GM23338 (cell line): ENCODE results near the gene GSG1L. TPM values are rescaled to one million over a fixed set of nuclear protein-coding genes. Genes with fewer than 3 reads are reported as not detected.

Experiments used
- EZH2 ChIP-seq: fragments of 200-600 bp; sonication (generic); IDR thresholded peaks from one replicate; pipeline ENCODE4 v1.8.0; 2017; ENCODE audit warnings: antibody characterized with exemption, mild to moderate bottlenecking, low read depth; ENCODE audit not compliant: unreplicated experiment
- EZH2phosphoT487 ChIP-seq: fragments of 200-600 bp; sonication (generic); IDR thresholded peaks from one replicate; pipeline ENCODE4 v1.8.1; 2018; ENCODE audit warnings: antibody characterized with exemption; ENCODE audit not compliant: unreplicated experiment
- POLR2AphosphoS5 ChIP-seq: IDR thresholded peaks from 2 replicates; pipeline ENCODE4 v1.6.1; 2016; ENCODE audit warnings: antibody characterized with exemption, low read depth
- ZNF114 ChIP-seq: fragments of 250-450 bp; sonication (Bioruptor Pico); IDR thresholded peaks from 2 replicates; pipeline ENCODE4 v1.5.0; 2020; ENCODE audit warnings: mild to moderate bottlenecking, moderate library complexity
- polyA plus RNA-seq: library from polyadenylated mRNA; unstranded; fragments of >200 nt; fragmentation: Nextera tagmentation; extraction: Ambion mirVana; gene quantifications from 2 replicates; pipeline ENCODE4 v1.2.1, GENCODE V29; 2016
- total RNA-seq: library from RNA; depleted of rRNA; stranded (reverse); fragments of >200 nt; shearing (Covaris generic); gene quantifications from 2 replicates; pipeline ENCODE4 v1.2.3, GENCODE V29; 2014
- TF ChIP-seq, protein P1 (sequence below): fragments of 250-450 bp; sonication (Bioruptor Pico); IDR thresholded peaks from 2 replicates; pipeline ENCODE4 v1.5.0; 2020; ENCODE audit warnings: mild to moderate bottlenecking, moderate library complexity
- TF ChIP-seq, protein P2 (sequence below): IDR thresholded peaks from 2 replicates; pipeline ENCODE4 v1.6.1; 2016; ENCODE audit warnings: antibody characterized with exemption
- TF ChIP-seq, protein P3 (sequence below), 2 experiments: fragments of 200-600 bp in 1 of 2; sonication (generic) in 1 of 2; conservative IDR thresholded peaks; 2 replicates each; pipeline versions ENCODE4 v1.5.1 to v1.6.1; 2016 to 2017; ENCODE audit warnings: antibody characterized with exemption in 2 of 2, low read depth in 2 of 2, mild to moderate bottlenecking in 2 of 2, moderate library complexity in 1 of 2

Gene GSG1L
- total and polyA plus RNA-seq, 2 experiments from 2014 or later, result 0.36 to 0.63 TPM

DNA sequence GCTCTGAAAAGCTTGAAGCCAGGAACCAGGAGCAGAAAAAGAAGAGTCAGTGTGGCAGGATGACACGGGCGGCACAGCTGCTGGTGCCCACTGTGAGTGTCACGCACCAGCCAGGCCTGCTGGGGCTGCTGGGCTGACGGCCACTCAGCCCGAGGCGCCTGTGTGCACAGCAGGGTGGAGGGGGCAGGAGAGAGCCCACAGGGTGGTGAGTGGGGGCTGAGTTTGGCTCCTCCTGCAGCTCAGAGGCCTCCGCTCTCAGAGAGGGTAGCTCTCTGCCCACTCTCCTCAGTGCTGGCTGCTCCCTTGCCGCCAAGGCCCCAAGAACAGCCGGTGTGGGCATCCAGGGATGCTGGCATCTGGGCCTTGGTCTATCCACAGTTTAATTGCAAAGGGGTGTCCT is 59.6 kb downstream of the GSG1L start (continued):
- TF ChIP-seq, protein P1, sequence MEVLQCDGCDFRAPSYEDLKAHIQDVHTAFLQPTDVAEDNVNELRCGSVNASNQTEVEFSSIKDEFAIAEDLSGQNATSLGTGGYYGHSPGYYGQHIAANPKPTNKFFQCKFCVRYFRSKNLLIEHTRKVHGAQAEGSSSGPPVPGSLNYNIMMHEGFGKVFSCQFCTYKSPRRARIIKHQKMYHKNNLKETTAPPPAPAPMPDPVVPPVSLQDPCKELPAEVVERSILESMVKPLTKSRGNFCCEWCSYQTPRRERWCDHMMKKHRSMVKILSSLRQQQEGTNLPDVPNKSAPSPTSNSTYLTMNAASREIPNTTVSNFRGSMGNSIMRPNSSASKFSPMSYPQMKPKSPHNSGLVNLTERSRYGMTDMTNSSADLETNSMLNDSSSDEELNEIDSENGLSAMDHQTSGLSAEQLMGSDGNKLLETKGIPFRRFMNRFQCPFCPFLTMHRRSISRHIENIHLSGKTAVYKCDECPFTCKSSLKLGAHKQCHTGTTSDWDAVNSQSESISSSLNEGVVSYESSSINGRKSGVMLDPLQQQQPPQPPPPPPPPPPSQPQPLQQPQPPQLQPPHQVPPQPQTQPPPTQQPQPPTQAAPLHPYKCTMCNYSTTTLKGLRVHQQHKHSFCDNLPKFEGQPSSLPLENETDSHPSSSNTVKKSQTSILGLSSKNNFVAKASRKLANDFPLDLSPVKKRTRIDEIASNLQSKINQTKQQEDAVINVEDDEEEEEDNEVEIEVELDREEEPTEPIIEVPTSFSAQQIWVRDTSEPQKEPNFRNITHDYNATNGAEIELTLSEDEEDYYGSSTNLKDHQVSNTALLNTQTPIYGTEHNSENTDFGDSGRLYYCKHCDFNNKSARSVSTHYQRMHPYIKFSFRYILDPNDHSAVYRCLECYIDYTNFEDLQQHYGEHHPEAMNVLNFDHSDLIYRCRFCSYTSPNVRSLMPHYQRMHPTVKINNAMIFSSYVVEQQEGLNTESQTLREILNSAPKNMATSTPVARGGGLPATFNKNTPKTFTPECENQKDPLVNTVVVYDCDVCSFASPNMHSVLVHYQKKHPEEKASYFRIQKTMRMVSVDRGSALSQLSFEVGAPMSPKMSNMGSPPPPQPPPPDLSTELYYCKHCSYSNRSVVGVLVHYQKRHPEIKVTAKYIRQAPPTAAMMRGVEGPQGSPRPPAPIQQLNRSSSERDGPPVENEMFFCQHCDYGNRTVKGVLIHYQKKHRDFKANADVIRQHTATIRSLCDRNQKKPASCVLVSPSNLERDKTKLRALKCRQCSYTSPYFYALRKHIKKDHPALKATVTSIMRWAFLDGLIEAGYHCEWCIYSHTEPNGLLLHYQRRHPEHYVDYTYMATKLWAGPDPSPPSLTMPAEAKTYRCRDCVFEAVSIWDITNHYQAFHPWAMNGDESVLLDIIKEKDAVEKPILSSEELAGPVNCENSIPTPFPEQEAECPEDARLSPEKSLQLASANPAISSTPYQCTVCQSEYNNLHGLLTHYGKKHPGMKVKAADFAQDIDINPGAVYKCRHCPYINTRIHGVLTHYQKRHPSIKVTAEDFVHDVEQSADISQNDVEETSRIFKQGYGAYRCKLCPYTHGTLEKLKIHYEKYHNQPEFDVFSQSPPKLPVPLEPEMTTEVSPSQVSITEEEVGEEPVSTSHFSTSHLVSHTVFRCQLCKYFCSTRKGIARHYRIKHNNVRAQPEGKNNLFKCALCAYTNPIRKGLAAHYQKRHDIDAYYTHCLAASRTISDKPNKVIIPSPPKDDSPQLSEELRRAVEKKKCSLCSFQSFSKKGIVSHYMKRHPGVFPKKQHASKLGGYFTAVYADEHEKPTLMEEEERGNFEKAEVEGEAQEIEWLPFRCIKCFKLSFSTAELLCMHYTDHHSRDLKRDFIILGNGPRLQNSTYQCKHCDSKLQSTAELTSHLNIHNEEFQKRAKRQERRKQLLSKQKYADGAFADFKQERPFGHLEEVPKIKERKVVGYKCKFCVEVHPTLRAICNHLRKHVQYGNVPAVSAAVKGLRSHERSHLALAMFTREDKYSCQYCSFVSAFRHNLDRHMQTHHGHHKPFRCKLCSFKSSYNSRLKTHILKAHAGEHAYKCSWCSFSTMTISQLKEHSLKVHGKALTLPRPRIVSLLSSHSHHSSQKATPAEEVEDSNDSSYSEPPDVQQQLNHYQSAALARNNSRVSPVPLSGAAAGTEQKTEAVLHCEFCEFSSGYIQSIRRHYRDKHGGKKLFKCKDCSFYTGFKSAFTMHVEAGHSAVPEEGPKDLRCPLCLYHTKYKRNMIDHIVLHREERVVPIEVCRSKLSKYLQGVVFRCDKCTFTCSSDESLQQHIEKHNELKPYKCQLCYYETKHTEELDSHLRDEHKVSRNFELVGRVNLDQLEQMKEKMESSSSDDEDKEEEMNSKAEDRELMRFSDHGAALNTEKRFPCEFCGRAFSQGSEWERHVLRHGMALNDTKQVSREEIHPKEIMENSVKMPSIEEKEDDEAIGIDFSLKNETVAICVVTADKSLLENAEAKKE (CRISPR knock-in tag), result no peak
- TF ChIP-seq ZNF114 (CRISPR knock-in tag), result no peak
- TF ChIP-seq EZH2phosphoT487, result no peak
- TF ChIP-seq POLR2AphosphoS5, result no peak
- TF ChIP-seq, protein P2, sequence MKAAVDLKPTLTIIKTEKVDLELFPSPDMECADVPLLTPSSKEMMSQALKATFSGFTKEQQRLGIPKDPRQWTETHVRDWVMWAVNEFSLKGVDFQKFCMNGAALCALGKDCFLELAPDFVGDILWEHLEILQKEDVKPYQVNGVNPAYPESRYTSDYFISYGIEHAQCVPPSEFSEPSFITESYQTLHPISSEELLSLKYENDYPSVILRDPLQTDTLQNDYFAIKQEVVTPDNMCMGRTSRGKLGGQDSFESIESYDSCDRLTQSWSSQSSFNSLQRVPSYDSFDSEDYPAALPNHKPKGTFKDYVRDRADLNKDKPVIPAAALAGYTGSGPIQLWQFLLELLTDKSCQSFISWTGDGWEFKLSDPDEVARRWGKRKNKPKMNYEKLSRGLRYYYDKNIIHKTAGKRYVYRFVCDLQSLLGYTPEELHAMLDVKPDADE, result no peak
- TF ChIP-seq, protein P3, sequence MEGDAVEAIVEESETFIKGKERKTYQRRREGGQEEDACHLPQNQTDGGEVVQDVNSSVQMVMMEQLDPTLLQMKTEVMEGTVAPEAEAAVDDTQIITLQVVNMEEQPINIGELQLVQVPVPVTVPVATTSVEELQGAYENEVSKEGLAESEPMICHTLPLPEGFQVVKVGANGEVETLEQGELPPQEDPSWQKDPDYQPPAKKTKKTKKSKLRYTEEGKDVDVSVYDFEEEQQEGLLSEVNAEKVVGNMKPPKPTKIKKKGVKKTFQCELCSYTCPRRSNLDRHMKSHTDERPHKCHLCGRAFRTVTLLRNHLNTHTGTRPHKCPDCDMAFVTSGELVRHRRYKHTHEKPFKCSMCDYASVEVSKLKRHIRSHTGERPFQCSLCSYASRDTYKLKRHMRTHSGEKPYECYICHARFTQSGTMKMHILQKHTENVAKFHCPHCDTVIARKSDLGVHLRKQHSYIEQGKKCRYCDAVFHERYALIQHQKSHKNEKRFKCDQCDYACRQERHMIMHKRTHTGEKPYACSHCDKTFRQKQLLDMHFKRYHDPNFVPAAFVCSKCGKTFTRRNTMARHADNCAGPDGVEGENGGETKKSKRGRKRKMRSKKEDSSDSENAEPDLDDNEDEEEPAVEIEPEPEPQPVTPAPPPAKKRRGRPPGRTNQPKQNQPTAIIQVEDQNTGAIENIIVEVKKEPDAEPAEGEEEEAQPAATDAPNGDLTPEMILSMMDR (conservative IDR thresholded peaks at IDR 0.05; ENCODE audit: low read depth in 2 of 2), result no peak
- TF ChIP-seq EZH2, result no peak
